Heart right ventricle (tissue), 16 donors: Measurements from ENCODE around the gene LOXL4. TPM values are rescaled to one million over a fixed set of nuclear protein-coding genes. Genes with fewer than 3 reads are reported as not detected.
"Not testable (repeated sequence)": the region's sequence is repeated elsewhere in the genome, so short reads cannot be mapped to it uniquely, and the experiment has no call there.

Experiments
- ATAC-seq, 8 donors: fragments of 200-7000 bp; cut with Tn5 transposase; one replicate each; pipeline ENCODE4 v1.9.1; 2020; ENCODE audit warnings: mild to moderate bottlenecking in 8 of 8, moderate library complexity in 8 of 8, moderate number of reproducible peaks in 1 of 8
- DNase-seq, 2 donors: peaks; one replicate each; pipeline ENCODE4 v3.0.0-alpha.2; 2020
- H3K27ac ChIP-seq, 10 donors: fragments of 200-600 bp; sonication (generic) in 2 of 10; one replicate each; pipeline versions ENCODE4 v1.5.0 to v1.8.0; 2020 to 2022; ENCODE audit warnings: mild to moderate bottlenecking in 3 of 10
- H3K27me3 ChIP-seq, 7 donors: fragments of 200-600 bp; one replicate each; pipeline ENCODE4 v1.8.0; 2021 to 2022; ENCODE audit warnings: mild to moderate bottlenecking in 2 of 7
- H3K36me3 ChIP-seq, 9 donors: fragments of 200-600 bp; sonication (generic) in 1 of 9; one replicate each; pipeline versions ENCODE4 v1.5.0 to v1.8.0; 2020 to 2022; ENCODE audit warnings: mild to moderate bottlenecking in 2 of 9
- H3K4me1 ChIP-seq, 9 donors: fragments of 200-600 bp; sonication (generic) in 1 of 9; one replicate each; pipeline versions ENCODE4 v1.5.0 to v1.8.0; 2020 to 2022; ENCODE audit warnings: mild to moderate bottlenecking in 4 of 9
- H3K4me3 ChIP-seq, 10 donors: fragments of 200-600 bp; sonication (generic) in 2 of 10; one replicate each; pipeline versions ENCODE4 v1.5.0 to v1.8.0; 2020 to 2022; ENCODE audit warnings: mild to moderate bottlenecking in 7 of 10, moderate library complexity in 2 of 10
- H3K9me3 ChIP-seq, 11 donors: fragments of 200-600 bp in 10 of 11; sonication (generic) in 2 of 11; one replicate each; pipeline versions ENCODE4 v1.5.0 to v1.8.0; 2013 to 2022; ENCODE audit warnings: mild to moderate bottlenecking in 2 of 11, control low read depth in 1 of 11, moderate library complexity in 1 of 11
- CTCF ChIP-seq, 9 donors: fragments of 200-600 bp; sonication (generic) in 2 of 9; IDR thresholded peaks; one replicate each; pipeline versions ENCODE4 v1.5.0 to v1.8.0; 2021 to 2022; ENCODE audit warnings: antibody characterized with exemption in 9 of 9, mild to moderate bottlenecking in 5 of 9, moderate library complexity in 1 of 9
- WGBS, 2 donors: extraction: QIAGEN DNeasy Blood & Tissue Kit; methylation state at CpG; one replicate each; pipeline ENCODE4 v1.1.7; 2013; ENCODE audit warnings: inconsistent platforms in 1 of 2; 5-methylcytosine and 5-hydroxymethylcytosine counted together
- intact Hi-C, 10 donors: fragments of 100-400 bp; cut with DNase I; formaldehyde crosslinking; loops; one replicate each; pipeline versions ENCODE4 v1.11.1 to v1.14.2; 2022
- polyA plus RNA-seq, 2 donors: library from polyadenylated mRNA; stranded (reverse); fragments of 200-250 nt; gene quantifications; one replicate each; pipeline ENCODE4 v1.2.3, GENCODE V29; 2013
- total RNA-seq, 10 donors: library from RNA; stranded (reverse); fragmentation: NEBNext Ultra II Directional in 3 of 10; extraction: Animal tissue kit (Norgen Biotek cat#: 25700) in 3 of 10; gene quantifications; one replicate each; pipeline versions ENCODE4 v1.2.1 to v1.2.4, GENCODE V29; 2021 to 2023
- donor health status: Arrhythmogenic right ventricular cardiomyopathy.
- donor health status: ischemic (EF 13 %, LVEDD 7.1; RV severe dilation, severe dysfunction).
- donor health status: healthy with polysubstance abuse.
- donor health status: DM: no; HTN: yes; CAD: no.
- donor health status: DM: no; HTN: no; CAD: no.
- donor health status: ischemic (EF 25% LVEDD 6.9; RV normal size, moderate dysfunction).
- donor health status: ischemic (EF 25% LVEDD 5.7; RV mildly dilated, moderate dysfunction).
- donor health status: healthy.
- donor health status: DM: yes; HTN: yes; CAD: no.
- donor health status: Ischemic cardiomyopathy.
- donor health status: ischemic (EF 35%, LVEDD 5.7; RV mildly dilated, moderate dysfunction).
- donor health status: nonischemic (EF 11% LVEDD 7.7; RV severe dilation, severe dysfunction).
- donor health status: DM: yes; HTN: yes; CAD: no.
- donor health status: PGD.
- donor health status: ischemic (EF 29% LVEDD 5.4; RV normal size, mild dysfunction).
- donor health status: nonischemic (EF 23%, LVEDD 6.1; RV moderate dilation, normal function).

LOXL4 gene
- total and polyA plus RNA-seq, 12 donors, result 0.72 to 13.5 (median 1.9) TPM

GRCh38 chr10:98231417-98231816 is 36.6 kb downstream of the LOXL4 start:
- TF ChIP-seq CTCF (IDR thresholded peaks at IDR 0.05), result no peak
- no peak for DNase-seq
- H3K27me3 ChIP-seq, result no peaks in the 10 kb centered on the region
- ATAC-seq, result no peak
- WGBS, 2 donors, result 96 to 99% methylated on average over 4 of the region's 4 CpGs
- H3K36me3 ChIP-seq, result peaks cover 0 to 56% (median 4%) of the 10 kb centered on the region in 9 donors
- H3K27ac ChIP-seq, result no peak overlapping the region
- H3K4me3 ChIP-seq, result no peak overlapping the region
- intact Hi-C loops, result no loop called here
- H3K4me1 ChIP-seq, result no peaks in the 10 kb centered on the region
- peaks cover 0 to 11% (median 1%) of the 10 kb centered on the region in 11 donors for H3K9me3 ChIP-seq

- H3K9me3 ChIP-seq, result peaks cover 0 to 14% (median 2%) of the 10 kb centered on the region in 11 donors
- ATAC-seq, intact Hi-C loops, H3K27me3 ChIP-seq, H3K4me3 ChIP-seq, DNase-seq, H3K27ac ChIP-seq: not testable (repeated sequence)
- H3K4me1 ChIP-seq, result peaks cover 0 to 22% (median 18%) of the 10 kb centered on the region in 9 donors
- H3K36me3 ChIP-seq, result peaks cover 0 to 29% (median 0%) of the 10 kb centered on the region in 9 donors
- WGBS, 2 donors, result 93 to 96% methylated on average over 1 of the region's 1 CpG
These were observed 39.7 kb downstream of the LOXL4 start for GRCh38 chr10:98228266-98228665.

GRCh38 chr10:98227713-98228112 is 40.3 kb downstream of the LOXL4 start:
- peaks cover 0 to 25% (median 0%) of the 10 kb centered on the region in 9 donors for H3K36me3 ChIP-seq
- H3K27ac ChIP-seq, ATAC-seq, DNase-seq, intact Hi-C loops, H3K4me3 ChIP-seq, H3K27me3 ChIP-seq: not testable (repeated sequence)
- peaks cover 0 to 22% (median 18%) of the 10 kb centered on the region in 9 donors for H3K4me1 ChIP-seq
- peaks cover 0 to 14% (median 2%) of the 10 kb centered on the region in 11 donors for H3K9me3 ChIP-seq
- WGBS, 2 donors, result 98 to 99% methylated on average over 3 of the region's 3 CpGs

GRCh38 chr10:98226508-98227144 is 41.4 kb downstream of the LOXL4 start:
- DNase-seq (no peak), ATAC-seq (no peak)
- peaks cover 0 to 14% (median 2%) of the 10 kb centered on the region in 11 donors for H3K9me3 ChIP-seq
- H3K27me3 ChIP-seq, result no peaks in the 10 kb centered on the region
- H3K36me3 ChIP-seq, result peaks cover 0 to 16% (median 0%) of the 10 kb centered on the region in 9 donors
- H3K27ac ChIP-seq, result no peak overlapping the region
- no peak overlapping the region for H3K4me3 ChIP-seq
- intact Hi-C loops, result no loop called here
- no peak for TF ChIP-seq CTCF (IDR thresholded peaks at IDR 0.05)
- WGBS, 2 donors, result 68 to 69% methylated on average over 1 of the region's 1 CpG
- peaks cover 0 to 22% (median 18%) of the 10 kb centered on the region in 9 donors for H3K4me1 ChIP-seq

- intact Hi-C loops, result no loop called here
- Histone ChIP-seq H3K27me3 (no peaks in the 10 kb centered on the region), H3K9me3 (peaks cover 0 to 17% (median 2%) of the 10 kb centered on the region in 11 donors), H3K27ac (no peak overlapping the region), H3K4me1 (peaks cover 0 to 22% (median 18%) of the 10 kb centered on the region in 9 donors), H3K36me3 (peaks cover 0 to 6% (median 0%) of the 10 kb centered on the region in 9 donors), H3K4me3 (no peak overlapping the region)
- DNase-seq, result no peak
- no peak for TF ChIP-seq CTCF (IDR thresholded peaks at IDR 0.05)
- 98% methylated on average over 1 of the region's 1 CpG for WGBS, 2 donors
- ATAC-seq, result no peak
These were observed 43.0 kb downstream of the LOXL4 start for GRCh38 chr10:98224996-98225395.
